ENCODE measurements around the gene GRAMD4. TPM values are rescaled to one million over a fixed set of nuclear protein-coding genes. Genes with fewer than 3 reads are reported as not detected.
A peak's percentile ranks its signal among the peaks of the same experiment; 100 is the strongest.

The GRAMD4 gene
- total RNA-seq, 2 donors from 2014 or later: 6.8 to 21.4 TPM

- Mint-ChIP-seq H3K4me3 (no peak overlapping the region), H3K27ac (no peak overlapping the region), H3K4me1 (ENCODE audit: low read depth in 2 of 2) (peaks cover 0 to 5% of the 10 kb centered on the region in 2 donors), H3K27me3 (no peaks in the 10 kb centered on the region), H3K9me3 (no peaks in the 10 kb centered on the region), H3K36me3 (peaks cover 4% of the 10 kb centered on the region)
- no peak for DNase-seq (ENCODE audit: low spot score)
- ATAC-seq: no peak
Observed at GRCh38 chr22:46712288-46712687, 92.1 kb downstream of the GRAMD4 start.

- Mint-ChIP-seq H3K9me3 (no peaks in the 10 kb centered on the region), H3K4me1 (ENCODE audit: low read depth in 2 of 2) (peaks cover 0 to 8% of the 10 kb centered on the region in 2 donors), H3K27ac (no peak overlapping the region), H3K4me3 (no peak overlapping the region), H3K36me3 (peaks cover 9% of the 10 kb centered on the region), H3K27me3 (no peaks in the 10 kb centered on the region)
- ATAC-seq: no peak
- DNase-seq (ENCODE audit: low spot score): no peak
Observed at GRCh38 chr22:46714550-46714949, 94.4 kb downstream of the GRAMD4 start.

GRCh38 chr22:46719921-46720320 is 99.7 kb downstream of the GRAMD4 start:
- Mint-ChIP-seq H3K27me3 (no peaks in the 10 kb centered on the region), H3K9me3 (no peaks in the 10 kb centered on the region), H3K27ac (no peak overlapping the region), H3K4me3 (no peak overlapping the region), H3K36me3 (peaks cover 6% of the 10 kb centered on the region), H3K4me1 (ENCODE audit: low read depth in 2 of 2) (peaks cover 8 to 15% of the 10 kb centered on the region in 2 donors)
- no peak for DNase-seq (ENCODE audit: low spot score)
- ATAC-seq: no peak

- ATAC-seq: no peak
- no peaks in the 10 kb centered on the region for H3K9me3 Mint-ChIP-seq
- no peaks in the 10 kb centered on the region for H3K27me3 Mint-ChIP-seq
- DNase-seq (ENCODE audit: low spot score): peak; percentile 39
- H3K4me3 Mint-ChIP-seq: no peak overlapping the region
- H3K27ac Mint-ChIP-seq: no peak overlapping the region
- H3K36me3 Mint-ChIP-seq: peaks cover 6% of the 10 kb centered on the region
- peaks cover 14 to 15% of the 10 kb centered on the region in 2 donors for H3K4me1 Mint-ChIP-seq (ENCODE audit: low read depth in 2 of 2)
Observed at GRCh38 chr22:46721501-46722085, 101.4 kb downstream of the GRAMD4 start.

DNA sequence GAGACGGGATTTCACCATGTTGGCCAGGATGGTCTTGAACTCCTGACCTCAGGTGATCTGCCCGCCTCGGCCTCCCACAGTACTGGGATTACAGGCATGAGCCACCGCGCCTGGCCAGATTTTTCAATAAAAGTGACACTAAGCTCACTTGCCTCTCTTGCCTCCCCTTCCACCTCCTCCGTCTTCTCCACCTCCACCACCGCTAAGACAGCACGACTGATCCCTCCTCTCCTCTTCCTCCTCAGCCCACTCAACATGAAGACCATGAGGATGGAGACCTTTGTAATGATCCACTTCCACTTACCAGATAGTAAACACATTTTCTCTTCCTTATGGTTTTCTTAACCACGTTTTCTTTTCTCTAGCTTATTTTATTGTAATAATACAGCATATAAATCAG is 103.7 kb downstream of the GRAMD4 start:
- H3K36me3 Mint-ChIP-seq: no peaks in the 10 kb centered on the region
- ATAC-seq: no peak
- H3K27me3 Mint-ChIP-seq: no peaks in the 10 kb centered on the region
- H3K9me3 Mint-ChIP-seq: no peaks in the 10 kb centered on the region
- H3K4me3 Mint-ChIP-seq: no peak overlapping the region
- peak; percentile 31 for DNase-seq (ENCODE audit: low spot score)
- H3K4me1 Mint-ChIP-seq (ENCODE audit: low read depth in 2 of 2): peaks cover 14 to 20% of the 10 kb centered on the region in 2 donors
- peak overlapping the region in 1 of 2 donors; percentile 26 for H3K27ac Mint-ChIP-seq

GRCh38 chr22:46725096-46725495 is 104.9 kb downstream of the GRAMD4 start:
- DNase-seq (ENCODE audit: low spot score) (peak; percentile 51), ATAC-seq (no peak)
- Mint-ChIP-seq H3K4me3 (no peak overlapping the region), H3K36me3 (no peaks in the 10 kb centered on the region), H3K4me1 (ENCODE audit: low read depth in 2 of 2) (peaks cover 14 to 23% of the 10 kb centered on the region in 2 donors), H3K9me3 (no peaks in the 10 kb centered on the region), H3K27me3 (no peaks in the 10 kb centered on the region), H3K27ac (no peak overlapping the region)

GRCh38 chr22:46726066-46726985 is 106.1 kb downstream of the GRAMD4 start:
- peaks cover 21 to 32% of the 10 kb centered on the region in 2 donors for H3K4me1 Mint-ChIP-seq (ENCODE audit: low read depth in 2 of 2)
- no peak overlapping the region for H3K27ac Mint-ChIP-seq
- H3K9me3 Mint-ChIP-seq: no peaks in the 10 kb centered on the region
- no peak overlapping the region for H3K4me3 Mint-ChIP-seq
- no peaks in the 10 kb centered on the region for H3K36me3 Mint-ChIP-seq
- H3K27me3 Mint-ChIP-seq: no peaks in the 10 kb centered on the region
- DNase-seq (ENCODE audit: low spot score): peak; percentile 56
- ATAC-seq: peak in 1 of 2 donors; percentile 29

GRCh38 chr22:46726986-46727317 is 106.8 kb downstream of the GRAMD4 start:
- ATAC-seq: no peak
- no peaks in the 10 kb centered on the region for H3K27me3 Mint-ChIP-seq
- H3K36me3 Mint-ChIP-seq: no peaks in the 10 kb centered on the region
- H3K4me1 Mint-ChIP-seq (ENCODE audit: low read depth in 2 of 2): peaks cover 21 to 37% of the 10 kb centered on the region in 2 donors
- H3K4me3 Mint-ChIP-seq: no peak overlapping the region
- no peak for DNase-seq (ENCODE audit: low spot score)
- H3K9me3 Mint-ChIP-seq: no peaks in the 10 kb centered on the region
- no peak overlapping the region for H3K27ac Mint-ChIP-seq

- Mint-ChIP-seq H3K27me3 (no peaks in the 10 kb centered on the region), H3K36me3 (no peaks in the 10 kb centered on the region), H3K4me3 (no peak overlapping the region), H3K4me1 (ENCODE audit: low read depth in 2 of 2) (peaks cover 21 to 34% of the 10 kb centered on the region in 2 donors), H3K27ac (no peak overlapping the region), H3K9me3 (no peaks in the 10 kb centered on the region)
- no peak for ATAC-seq
- no peak for DNase-seq (ENCODE audit: low spot score)
Observed at GRCh38 chr22:46727813-46728364, 107.7 kb downstream of the GRAMD4 start.

- Mint-ChIP-seq H3K27me3 (no peaks in the 10 kb centered on the region), H3K9me3 (no peaks in the 10 kb centered on the region), H3K4me1 (ENCODE audit: low read depth in 2 of 2) (peaks cover 21 to 32% of the 10 kb centered on the region in 2 donors), H3K27ac (no peak overlapping the region), H3K4me3 (no peak overlapping the region), H3K36me3 (no peaks in the 10 kb centered on the region)
- DNase-seq (ENCODE audit: low spot score) (no peak), ATAC-seq (no peak)
Observed at GRCh38 chr22:46728470-46728869, 108.3 kb downstream of the GRAMD4 start.

Other genes starting within 250 kb of the GRAMD4 start
- under 1 TPM; 0.14 to 0.45 TPM for gene CELSR1, start 82.8 kb upstream of the GRAMD4 start, total RNA-seq
- 10 to 100 TPM; 38.1 to 55.8 TPM for gene CERK, start 117.9 kb downstream of the GRAMD4 start, total RNA-seq
- gene TBC1D22A, start 142.3 kb downstream of the GRAMD4 start, total RNA-seq: 10 to 100 TPM; 31.9 to 43.4 TPM